Uterus (tissue), 4 donors: ENCODE results near the gene PSME3. TPM values are rescaled to one million over a fixed set of nuclear protein-coding genes. Genes with fewer than 3 reads are reported as not detected.

Experiments
- DNase-seq, 2 donors: peaks; one replicate each; pipeline ENCODE4 v3.0.0-alpha.2; 2019 to 2020
- H3K27ac ChIP-seq, 2 donors: fragments of 200-600 bp; sonication (generic); 1 replicate in 1 of 2; 2 replicates in 1 of 2; pipeline ENCODE4 v1.5.1; 2016 to 2018
- H3K27me3 ChIP-seq, 2 donors: fragments of 200-600 bp; sonication (generic); one replicate each; pipeline ENCODE4 v1.5.1; 2018 to 2019; ENCODE audit warnings: control low read depth in 1 of 2
- H3K36me3 ChIP-seq, 2 donors: fragments of 200-600 bp; sonication (generic); one replicate each; pipeline ENCODE4 v1.5.1; 2019; ENCODE audit warnings: control low read depth in 1 of 2
- H3K4me1 ChIP-seq, 2 donors: fragments of 200-600 bp; sonication (generic); one replicate each; pipeline ENCODE4 v1.5.1; 2018 to 2019; ENCODE audit warnings: control low read depth in 1 of 2
- H3K4me3 ChIP-seq, 2 donors: fragments of 200-600 bp; sonication (generic); 1 replicate in 1 of 2; 2 replicates in 1 of 2; pipeline ENCODE4 v1.5.1; 2018 to 2019; ENCODE audit warnings: mild to moderate bottlenecking in 1 of 2
- H3K9me3 ChIP-seq, 2 donors: fragments of 200-600 bp; sonication (generic); one replicate each; pipeline ENCODE4 v1.5.1; 2019; ENCODE audit warnings: control low read depth in 1 of 2
- POLR2A ChIP-seq, 2 donors: fragments of 450-650 bp; IDR thresholded peaks; one replicate each; pipeline ENCODE4 v1.6.1; 2016; ENCODE audit warnings: antibody characterized with exemption in 2 of 2, mild to moderate bottlenecking in 1 of 2, moderate library complexity in 1 of 2
- intact Hi-C: fragments of 100-400 bp; cut with DNase I; formaldehyde crosslinking; loops from one replicate; pipeline ENCODE4 v1.15.1; 2023; ENCODE audit warnings: low total_unique reads
- total RNA-seq, 4 donors: library from RNA; depleted of rRNA in 3 of 4; stranded (reverse); fragments of >200 nt in 3 of 4; gene quantifications; one replicate each; pipeline versions ENCODE4 v1.1.0 to v1.2.4, GENCODE V29; 2014 to 2023
- TF ChIP-seq, protein P1 (sequence below), 4 experiments: fragments of 200-600 bp in 2 of 4; fragments of 450-650 bp in 2 of 4; sonication (generic) in 2 of 4; IDR thresholded peaks; one replicate each; pipeline ENCODE4 v1.5.1; 2016 to 2019; ENCODE audit warnings: antibody characterized with exemption in 4 of 4, mild to moderate bottlenecking in 2 of 4, moderate library complexity in 1 of 4
- donor health status: DM: yes; HTN: yes; CAD: no.

The PSME3 gene
- total RNA-seq, 4 donors from 2014 or later: 9.7 to 74.3 (median 46.0) TPM

GRCh38 chr17:42845918-42846593 lies 12.9 kb downstream of the PSME3 start:
- Histone ChIP-seq H3K27ac (no peak overlapping the region), H3K36me3 (no peaks in the 10 kb centered on the region), H3K4me1 (no peaks in the 10 kb centered on the region), H3K27me3 (no peaks in the 10 kb centered on the region), H3K9me3 (no peaks in the 10 kb centered on the region), H3K4me3 (no peak overlapping the region)
- TF ChIP-seq, protein P1, sequence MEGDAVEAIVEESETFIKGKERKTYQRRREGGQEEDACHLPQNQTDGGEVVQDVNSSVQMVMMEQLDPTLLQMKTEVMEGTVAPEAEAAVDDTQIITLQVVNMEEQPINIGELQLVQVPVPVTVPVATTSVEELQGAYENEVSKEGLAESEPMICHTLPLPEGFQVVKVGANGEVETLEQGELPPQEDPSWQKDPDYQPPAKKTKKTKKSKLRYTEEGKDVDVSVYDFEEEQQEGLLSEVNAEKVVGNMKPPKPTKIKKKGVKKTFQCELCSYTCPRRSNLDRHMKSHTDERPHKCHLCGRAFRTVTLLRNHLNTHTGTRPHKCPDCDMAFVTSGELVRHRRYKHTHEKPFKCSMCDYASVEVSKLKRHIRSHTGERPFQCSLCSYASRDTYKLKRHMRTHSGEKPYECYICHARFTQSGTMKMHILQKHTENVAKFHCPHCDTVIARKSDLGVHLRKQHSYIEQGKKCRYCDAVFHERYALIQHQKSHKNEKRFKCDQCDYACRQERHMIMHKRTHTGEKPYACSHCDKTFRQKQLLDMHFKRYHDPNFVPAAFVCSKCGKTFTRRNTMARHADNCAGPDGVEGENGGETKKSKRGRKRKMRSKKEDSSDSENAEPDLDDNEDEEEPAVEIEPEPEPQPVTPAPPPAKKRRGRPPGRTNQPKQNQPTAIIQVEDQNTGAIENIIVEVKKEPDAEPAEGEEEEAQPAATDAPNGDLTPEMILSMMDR (IDR thresholded peaks at IDR 0.05): no peak
- no peak for TF ChIP-seq POLR2A (IDR thresholded peaks at IDR 0.05)
- DNase-seq: no peak
- intact Hi-C loops: no loop called here

DNA sequence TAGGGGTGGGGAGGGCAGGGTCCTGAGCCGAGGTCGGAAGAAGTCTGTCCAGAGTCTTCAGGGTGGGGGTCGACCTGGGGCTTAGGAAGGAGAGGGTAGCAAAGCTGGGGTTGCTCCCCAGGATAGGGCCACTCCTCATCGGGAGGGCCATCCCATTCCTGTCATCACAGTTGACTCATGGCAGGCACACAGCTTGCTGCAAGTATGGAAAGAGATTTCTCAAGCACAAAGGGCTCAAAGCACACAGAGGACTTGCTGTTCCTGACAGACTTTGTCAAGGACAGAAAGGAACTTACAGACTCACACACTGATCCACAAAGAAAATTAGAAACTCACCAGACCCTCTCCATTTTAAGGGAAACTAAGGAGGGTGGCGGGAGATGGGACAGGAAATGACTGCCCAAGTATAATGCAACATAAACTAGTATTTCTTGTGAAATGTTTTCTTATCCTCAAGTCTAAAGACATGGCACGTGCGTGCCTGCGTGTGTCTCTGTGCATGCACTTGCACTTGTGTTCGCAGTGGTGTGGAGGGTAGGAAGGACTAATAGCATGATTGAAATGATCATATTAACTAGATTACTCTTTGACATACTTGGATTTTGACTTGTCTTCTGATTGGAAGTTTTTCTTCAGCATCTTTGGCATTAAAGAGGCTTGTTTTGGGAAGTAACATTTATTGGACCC lies 13.5 kb downstream of the PSME3 start:
- no peaks in the 10 kb centered on the region for H3K36me3 ChIP-seq
- no peak overlapping the region for H3K27ac ChIP-seq
- H3K9me3 ChIP-seq: no peaks in the 10 kb centered on the region
- intact Hi-C loops: no loop called here
- no peaks in the 10 kb centered on the region for H3K27me3 ChIP-seq
- H3K4me3 ChIP-seq: no peak overlapping the region
- H3K4me1 ChIP-seq: no peaks in the 10 kb centered on the region
- no peak for DNase-seq
- TF ChIP-seq POLR2A (IDR thresholded peaks at IDR 0.05): no peak
- TF ChIP-seq, protein P1 (IDR thresholded peaks at IDR 0.05): no peak

DNA sequence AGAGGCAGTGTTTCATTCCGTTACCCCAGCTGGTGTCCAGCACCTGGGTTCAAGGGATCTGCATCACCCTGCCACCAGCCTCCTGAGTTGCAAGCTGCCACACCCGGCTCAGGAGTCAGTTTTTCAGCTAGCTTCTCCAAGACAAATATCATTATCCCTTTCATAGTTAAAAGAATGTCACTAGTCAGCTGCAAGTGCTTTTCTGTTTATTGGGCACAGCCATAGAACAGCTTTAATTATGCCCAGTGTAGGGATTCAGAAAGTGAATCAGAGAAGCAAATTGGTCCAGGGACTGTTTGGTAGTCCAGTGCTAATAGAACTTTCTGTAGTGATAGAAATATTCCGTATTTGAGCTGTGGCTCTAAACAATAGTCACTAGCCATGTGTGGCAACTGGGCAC lies 14.9 kb downstream of the PSME3 start:
- Histone ChIP-seq H3K36me3 (no peaks in the 10 kb centered on the region), H3K4me1 (no peaks in the 10 kb centered on the region), H3K4me3 (no peak overlapping the region), H3K27me3 (no peaks in the 10 kb centered on the region), H3K27ac (no peak overlapping the region), H3K9me3 (no peaks in the 10 kb centered on the region)
- intact Hi-C loops: no loop called here
- DNase-seq: no peak
- TF ChIP-seq POLR2A (IDR thresholded peaks at IDR 0.05): no peak
- TF ChIP-seq, protein P1 (IDR thresholded peaks at IDR 0.05): no peak

- Histone ChIP-seq H3K4me1 (no peaks in the 10 kb centered on the region), H3K4me3 (no peak overlapping the region), H3K27me3 (no peaks in the 10 kb centered on the region), H3K36me3 (no peaks in the 10 kb centered on the region), H3K9me3 (no peaks in the 10 kb centered on the region), H3K27ac (no peak overlapping the region)
- DNase-seq: no peak
- TF ChIP-seq, protein P1 (IDR thresholded peaks at IDR 0.05): no peak
- TF ChIP-seq POLR2A (IDR thresholded peaks at IDR 0.05): no peak
- intact Hi-C loops: no loop called here
Measured at GRCh38 chr17:42849031-42849430, 15.8 kb downstream of the PSME3 start.

- TF ChIP-seq POLR2A (IDR thresholded peaks at IDR 0.05): no peak
- TF ChIP-seq, protein P1 (IDR thresholded peaks at IDR 0.05): no peak
- Histone ChIP-seq H3K36me3 (no peaks in the 10 kb centered on the region), H3K4me3 (no peak overlapping the region), H3K27me3 (no peaks in the 10 kb centered on the region), H3K9me3 (no peaks in the 10 kb centered on the region), H3K4me1 (no peaks in the 10 kb centered on the region), H3K27ac (peak overlapping the region; percentile 77 to 79)
- intact Hi-C loops: no loop called here
- peak in 1 of 2 donors; percentile 39 for DNase-seq
Measured at GRCh38 chr17:42849451-42850181, 16.4 kb downstream of the PSME3 start.
